NCI-H146 treated with DMSO at 0.1 percent for 48 hours (cell line): ENCODE data around the gene IP6K3.

Experiments
- DNase-seq: peaks from one replicate; lab custom pipeline; 2025; ENCODE audit not compliant: unreplicated experiment; lab: John Stamatoyannopoulos, UW

IP6K3 gene

GRCh38 chr6:33746651-33747100 lies at the start of gene IP6K3:
Gene IP6K3 (minus strand): TSS chr6:33746905. CDS start chr6:33735476, 11,429 bp downstream.
- DNase-seq = no peak

- DNase-seq = no peak
Observed at GRCh38 chr6:33794910-33795623, 48.4 kb upstream of the IP6K3 start.

- DNase-seq = no peak
Observed at GRCh38 chr6:33792981-33793380, 46.3 kb upstream of the IP6K3 start.

- no peak for DNase-seq
Observed at GRCh38 chr6:33791620-33792019, 44.9 kb upstream of the IP6K3 start.

GRCh38 chr6:33790910-33791309 lies 44.2 kb upstream of the IP6K3 start:
- no peak for DNase-seq

GRCh38 chr6:33790379-33790778 lies 43.7 kb upstream of the IP6K3 start:
- no peak for DNase-seq

GRCh38 chr6:33789550-33789895 lies 42.8 kb upstream of the IP6K3 start:
- DNase-seq = no peak

GRCh38 chr6:33788694-33789549 lies 42.2 kb upstream of the IP6K3 start, which contains the start of gene LEMD2:
Gene LEMD2 (minus strand): TSS chr6:33789130. CDS start chr6:33789116, 14 bp downstream.
- peak; percentile 82 for DNase-seq

GRCh38 chr6:33787954-33788693 lies 41.4 kb upstream of the IP6K3 start:
- no peak for DNase-seq

- no peak for DNase-seq
Observed at GRCh38 chr6:33787346-33787953, 40.7 kb upstream of the IP6K3 start.

GRCh38 chr6:33786736-33787135 lies 40.0 kb upstream of the IP6K3 start:
- DNase-seq = no peak

GRCh38 chr6:33785778-33786177 lies 39.1 kb upstream of the IP6K3 start:
- DNase-seq = no peak

GRCh38 chr6:33784787-33785186 lies 38.1 kb upstream of the IP6K3 start:
- DNase-seq = no peak

- DNase-seq = no peak
Observed at GRCh38 chr6:33783781-33784520, 37.2 kb upstream of the IP6K3 start.

GRCh38 chr6:33782561-33782960 lies 35.9 kb upstream of the IP6K3 start:
- DNase-seq = no peak

- DNase-seq = no peak
Observed at GRCh38 chr6:33781131-33781975, 34.6 kb upstream of the IP6K3 start.

GRCh38 chr6:33779895-33780294 lies 33.2 kb upstream of the IP6K3 start:
- DNase-seq = no peak

- DNase-seq = no peak
Observed at GRCh38 chr6:33779290-33779689, 32.6 kb upstream of the IP6K3 start.

- DNase-seq = no peak
Observed at GRCh38 chr6:33778444-33779121, 31.9 kb upstream of the IP6K3 start.
